ENCODE data around the gene SLC25A13.
"Not testable (repeated sequence)": the region's sequence is repeated elsewhere in the genome, so short reads cannot be mapped to it uniquely, and the experiment has no call there.

SLC25A13 gene

DNA sequence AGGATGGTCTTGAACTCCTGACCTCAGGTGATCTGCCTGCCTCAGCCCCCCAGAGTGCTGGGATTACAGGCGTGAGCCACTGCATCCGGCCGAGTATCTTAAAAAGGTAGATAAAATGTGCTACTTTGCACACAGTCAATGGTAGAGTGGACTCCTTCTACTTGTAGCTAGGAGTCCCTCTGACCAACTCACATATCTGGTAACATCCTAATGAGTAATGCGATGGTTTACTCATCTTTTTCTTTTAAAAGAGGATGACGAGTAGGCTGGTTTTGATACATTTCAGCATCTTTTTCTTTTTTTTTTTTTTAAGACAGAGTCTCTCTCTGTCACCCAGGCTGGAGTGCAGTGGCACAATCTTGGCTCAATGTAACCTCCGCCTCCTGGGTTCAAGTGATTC lies 167.4 kb downstream of the SLC25A13 start:
- not testable (repeated sequence) for DNase-seq (ENCODE audit: low spot score)

DNA sequence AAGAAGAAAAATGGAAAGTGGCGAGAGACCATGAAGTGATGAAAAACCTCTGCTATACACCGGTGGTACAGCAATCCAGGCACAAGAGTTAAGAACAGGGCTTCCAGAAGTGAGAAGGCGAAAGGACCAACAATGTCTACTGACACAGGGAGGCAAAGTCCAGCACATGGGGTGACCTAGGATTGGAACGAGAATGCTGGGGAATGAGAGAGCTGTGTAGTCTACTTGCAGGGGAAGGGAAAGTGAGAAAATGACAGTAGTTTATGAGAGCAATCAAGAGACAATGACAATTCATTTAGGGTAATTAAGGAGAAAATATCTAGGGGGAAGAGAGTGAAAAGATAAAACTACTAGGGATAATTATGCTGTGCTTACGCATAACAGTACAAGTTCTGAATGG lies 169.2 kb downstream of the SLC25A13 start:
- no peak for DNase-seq (ENCODE audit: low spot score)

GRCh38 chr7:96151889-96152288 lies 170.0 kb downstream of the SLC25A13 start:
- no peak for DNase-seq (ENCODE audit: low spot score)

DNA sequence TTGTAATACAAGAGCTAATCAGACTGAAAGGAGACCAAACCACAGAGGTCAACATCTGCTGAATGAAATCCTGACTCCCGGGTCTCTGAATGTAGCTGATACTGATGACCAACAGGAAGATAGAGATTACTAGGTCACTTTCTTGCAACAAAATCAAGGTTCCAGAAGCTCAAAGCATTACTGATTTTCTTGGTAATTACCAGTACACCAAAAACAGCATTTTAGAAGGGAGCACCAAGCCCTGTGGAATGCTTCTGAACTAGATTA lies 177.7 kb downstream of the SLC25A13 start:
- DNase-seq (ENCODE audit: low spot score), result no peak

- DNase-seq (ENCODE audit: low spot score), result no peak
Observed at GRCh38 chr7:96143495-96144259, 178.2 kb downstream of the SLC25A13 start.

DNA sequence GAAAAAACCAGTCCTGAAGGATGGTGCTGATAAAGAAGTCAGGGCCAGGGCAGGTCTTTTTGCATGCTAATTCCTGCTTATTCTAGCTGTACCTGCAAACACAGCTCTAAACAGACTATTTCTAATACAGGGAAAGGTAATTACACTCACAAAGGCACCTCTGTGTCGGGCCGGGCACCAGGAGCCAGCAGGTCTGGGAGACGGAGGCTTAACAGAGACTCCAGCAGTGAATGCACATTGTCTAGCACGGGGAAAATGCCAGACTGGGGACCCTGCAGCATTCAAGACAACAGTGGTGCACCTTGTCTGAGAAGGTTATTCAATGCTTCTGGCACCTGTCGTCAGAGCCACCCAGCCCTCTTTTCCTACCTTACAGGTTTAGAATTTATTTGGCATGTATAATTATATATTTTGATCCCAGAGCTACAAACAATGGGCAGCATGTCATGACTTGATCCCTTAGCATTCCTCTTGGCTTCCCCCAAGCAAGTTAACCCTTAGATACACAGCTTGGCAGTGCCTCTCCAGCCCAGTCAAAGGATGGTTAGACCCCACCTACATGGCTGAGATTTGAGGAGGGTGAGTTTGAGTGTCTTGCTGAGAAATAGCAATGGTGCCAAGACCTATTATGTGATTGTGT lies 185.2 kb downstream of the SLC25A13 start:
- DNase-seq (ENCODE audit: low spot score), result no peak

- no peak for DNase-seq (ENCODE audit: low spot score)
Observed at GRCh38 chr7:96135241-96135640, 186.7 kb downstream of the SLC25A13 start.

DNA sequence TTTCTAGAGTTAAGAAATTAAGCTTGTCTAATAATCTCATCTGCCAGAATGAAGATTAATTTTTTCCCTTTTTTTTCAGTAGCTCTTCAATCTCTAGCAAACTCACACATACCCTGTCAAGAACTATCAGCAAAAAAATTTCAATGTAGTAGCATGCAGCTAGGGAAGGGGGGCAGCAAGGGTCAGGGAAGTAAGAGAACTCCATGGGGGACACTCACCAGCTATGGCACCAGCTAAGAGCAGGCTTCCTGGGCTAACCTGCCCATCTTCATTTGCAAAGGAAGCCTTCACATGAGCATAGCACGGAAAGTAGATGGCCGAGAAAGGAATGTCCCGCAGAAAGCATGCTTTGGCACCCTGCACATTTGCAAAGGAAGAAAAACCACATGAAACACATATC lies 190.4 kb downstream of the SLC25A13 start:
- no peak for DNase-seq (ENCODE audit: low spot score)

DNA sequence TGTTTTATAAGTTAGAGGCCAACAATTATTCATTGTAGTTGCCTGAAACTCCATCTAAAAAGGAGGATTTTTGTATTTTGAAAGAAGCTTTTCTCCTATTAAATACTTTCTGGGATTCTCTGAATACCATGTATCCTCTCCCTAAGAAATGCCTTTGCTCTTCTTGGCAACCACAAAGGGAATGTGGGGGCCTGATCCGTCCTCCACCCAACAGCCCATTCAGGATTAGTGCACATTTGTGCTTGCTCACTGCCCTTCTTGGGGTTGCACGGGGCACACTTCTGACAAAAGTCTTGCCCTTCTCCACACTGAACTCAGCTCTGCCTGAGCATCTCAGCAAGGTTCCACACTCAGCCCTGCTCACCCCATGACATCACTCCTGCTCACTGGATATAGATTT lies 194.2 kb downstream of the SLC25A13 start:
- no peak for DNase-seq (ENCODE audit: low spot score)

DNA sequence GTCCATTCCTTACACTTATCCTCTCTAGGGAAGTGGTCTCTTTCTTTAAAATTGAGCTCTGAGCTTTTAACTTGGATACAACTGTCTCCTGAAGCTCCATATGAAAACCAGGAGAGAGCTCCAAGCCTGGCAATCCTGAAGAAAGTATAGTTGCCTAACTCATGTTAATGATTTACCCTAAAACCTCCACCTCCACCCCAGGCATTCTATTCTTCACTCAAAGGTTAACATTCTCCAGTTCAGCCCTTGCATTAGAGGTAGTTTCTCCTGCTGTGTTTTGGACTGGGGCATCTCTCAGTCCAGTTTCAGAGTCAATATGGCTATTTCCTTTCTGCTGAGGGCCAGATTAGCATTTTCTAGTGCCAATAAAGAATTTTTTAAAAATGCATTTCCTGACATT lies 195.5 kb downstream of the SLC25A13 start:
- DNase-seq (ENCODE audit: low spot score), result no peak

DNA sequence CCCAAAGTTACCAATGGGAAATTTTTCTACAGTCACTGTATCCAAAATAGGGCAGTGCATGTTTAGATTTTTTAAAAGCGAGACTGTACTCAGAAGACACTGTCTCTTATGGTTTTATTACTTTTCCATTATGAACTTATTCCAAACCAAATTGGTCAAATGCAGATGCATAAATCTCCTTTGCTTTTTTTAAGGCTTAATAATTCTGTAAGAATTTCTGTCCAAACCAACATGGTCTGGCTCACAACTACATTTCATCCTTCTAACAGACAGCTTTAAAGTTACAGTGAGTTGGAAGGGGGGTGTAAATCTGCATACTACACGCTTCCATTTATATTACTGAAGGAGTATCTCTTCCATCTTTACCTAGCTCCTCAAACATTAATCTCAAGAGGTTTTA lies 199.2 kb downstream of the SLC25A13 start:
- DNase-seq (ENCODE audit: low spot score), result no peak

- no peak for DNase-seq (ENCODE audit: low spot score)
Observed at GRCh38 chr7:96121752-96122151, 200.1 kb downstream of the SLC25A13 start.

GRCh38 chr7:96120445-96121225 lies 201.3 kb downstream of the SLC25A13 start:
- no peak for DNase-seq (ENCODE audit: low spot score)

DNA sequence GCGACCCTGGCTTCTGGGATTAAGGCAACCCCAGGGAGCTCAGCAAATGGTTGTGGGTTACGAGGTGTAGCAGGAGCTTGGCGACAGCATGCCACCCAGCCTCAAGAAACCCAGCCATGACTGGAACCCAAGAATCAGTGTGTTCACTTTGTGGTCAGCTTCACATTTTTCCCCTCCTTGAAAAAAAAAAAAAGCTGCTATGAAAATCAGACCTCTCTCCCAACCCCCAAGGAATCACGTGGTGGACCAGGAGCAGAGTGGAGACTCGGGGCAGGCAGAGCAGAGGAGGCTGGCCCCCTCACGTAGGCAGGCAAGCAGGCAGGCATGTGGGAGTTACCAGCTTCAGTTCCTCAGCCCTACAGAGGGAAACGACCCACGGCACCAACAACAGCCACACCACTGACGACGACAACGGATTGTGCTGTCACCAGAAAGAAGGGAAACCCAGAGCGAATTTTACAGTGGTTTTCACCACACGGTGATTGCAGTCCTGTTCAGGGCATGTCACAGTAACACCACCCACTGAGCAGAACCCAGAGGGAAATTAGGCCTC lies 203.4 kb downstream of the SLC25A13 start:
- no peak for DNase-seq (ENCODE audit: low spot score)

GRCh38 chr7:96116173-96116572 lies 205.7 kb downstream of the SLC25A13 start:
- DNase-seq (ENCODE audit: low spot score), result no peak

DNA sequence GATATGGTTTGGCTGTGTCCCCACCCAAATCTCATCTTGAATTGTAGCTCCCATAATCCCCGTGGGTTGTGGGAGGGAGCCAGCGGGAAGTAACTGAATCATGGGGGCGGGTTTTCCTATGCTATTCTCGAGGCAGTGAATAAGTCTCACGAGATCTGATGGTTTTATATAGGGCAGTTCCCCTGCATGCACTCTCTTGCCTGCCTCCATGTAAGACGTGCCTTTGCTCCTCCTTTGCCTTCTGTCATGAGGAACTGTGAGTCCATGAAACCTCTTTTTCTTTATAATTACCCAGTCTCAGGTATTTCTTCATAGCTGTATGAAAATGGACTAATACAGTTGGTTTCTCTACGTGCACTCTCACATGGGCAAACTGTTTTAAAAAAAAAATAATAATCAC lies 207.7 kb downstream of the SLC25A13 start:
- DNase-seq (ENCODE audit: low spot score), result no peak

- no peak for DNase-seq (ENCODE audit: low spot score)
Observed at GRCh38 chr7:96111405-96111804, 210.5 kb downstream of the SLC25A13 start.

DNA sequence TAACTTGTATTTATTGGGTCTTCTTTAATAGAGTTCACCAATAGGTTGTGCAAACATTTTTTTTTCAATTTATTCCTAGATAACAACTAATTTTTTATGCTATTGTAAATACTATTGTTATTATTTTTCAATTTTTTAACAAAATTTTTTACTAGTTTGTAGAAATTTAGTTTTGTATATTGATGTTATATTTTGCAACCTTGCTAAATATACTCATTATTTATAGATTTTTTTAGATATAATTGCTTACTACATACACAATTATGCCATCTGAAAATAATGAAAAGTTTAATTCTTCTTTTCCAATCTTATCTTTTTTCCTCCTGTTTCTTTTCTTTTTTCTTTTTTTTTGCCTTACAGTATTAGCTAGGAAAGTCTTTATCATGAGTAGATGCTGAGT lies 216.9 kb downstream of the SLC25A13 start:
- DNase-seq (ENCODE audit: low spot score), result no peak

- DNase-seq (ENCODE audit: low spot score), result no peak
Observed at GRCh38 chr7:96102096-96102811, 219.6 kb downstream of the SLC25A13 start.

DNA sequence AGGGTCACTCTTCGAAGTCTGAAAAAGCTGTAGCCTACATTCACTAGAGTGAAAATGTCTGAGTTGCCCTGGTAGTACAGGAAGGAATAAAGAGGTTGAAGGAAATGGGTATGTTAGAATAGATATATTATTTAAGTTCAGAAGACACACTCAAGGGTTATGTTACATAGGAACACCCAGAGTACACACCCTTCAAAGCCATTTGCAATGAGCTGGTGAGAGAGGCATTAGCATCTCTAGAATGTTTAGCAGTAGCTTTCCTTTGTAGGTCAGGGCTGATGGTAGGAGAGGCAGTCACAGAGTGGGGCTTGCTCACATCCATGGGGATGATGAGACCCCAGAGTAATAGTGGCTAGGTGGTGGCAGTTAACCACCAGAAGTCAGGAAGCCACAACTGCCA lies 221.2 kb downstream of the SLC25A13 start:
- DNase-seq (ENCODE audit: low spot score), result no peak

GRCh38 chr7:96097835-96098234 lies 224.1 kb downstream of the SLC25A13 start:
- DNase-seq (ENCODE audit: low spot score), result no peak

DNA sequence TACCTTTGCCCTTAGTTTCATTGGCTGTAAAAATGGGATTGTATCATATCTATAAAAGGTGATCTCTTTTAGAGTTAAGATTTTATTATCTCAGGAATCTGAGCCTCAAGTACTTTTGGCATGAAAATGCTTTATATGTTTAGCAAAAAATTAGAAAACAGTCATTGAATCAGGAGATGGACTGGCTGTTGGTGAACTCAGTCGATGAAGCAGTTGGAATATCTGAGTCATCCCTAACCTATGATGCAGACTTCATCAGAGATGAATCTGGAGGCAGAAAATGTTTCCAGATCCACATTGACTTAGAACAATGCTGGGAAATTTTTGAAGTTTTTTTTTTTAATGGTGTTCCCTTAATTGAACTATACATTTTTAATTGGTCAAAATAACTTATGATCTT lies 228.5 kb downstream of the SLC25A13 start:
- DNase-seq (ENCODE audit: low spot score), result peak; percentile 17

Data from Ammon's horn (tissue), 1 donor.